ELR (cell line): Measurements from ENCODE around the gene TRPM1.

ENCODE experiments used
- DNase-seq: peaks from one replicate; pipeline ENCODE4 v3.0.0-alpha.2; 2015; ENCODE audit warnings: low read depth

TRPM1 gene

GRCh38 chr15:31049111-31049510 is 52.4 kb downstream of the TRPM1 start:
- DNase-seq = no peak

- DNase-seq = no peak
Measured at GRCh38 chr15:31047437-31047836, 54.1 kb downstream of the TRPM1 start.

- no peak for DNase-seq
Measured at GRCh38 chr15:31046759-31047359, 54.7 kb downstream of the TRPM1 start.

GRCh38 chr15:31045606-31046005 is 55.9 kb downstream of the TRPM1 start:
- no peak for DNase-seq

- no peak for DNase-seq
Measured at GRCh38 chr15:31042751-31043150, 58.8 kb downstream of the TRPM1 start.

- DNase-seq = no peak
Measured at GRCh38 chr15:31041610-31042009, 59.9 kb downstream of the TRPM1 start.

GRCh38 chr15:31040611-31041010 is 60.9 kb downstream of the TRPM1 start:
- no peak for DNase-seq

GRCh38 chr15:31039961-31040360 is 61.6 kb downstream of the TRPM1 start:
- DNase-seq = no peak

GRCh38 chr15:31037731-31038477 is 63.6 kb downstream of the TRPM1 start:
- DNase-seq = no peak

GRCh38 chr15:31036783-31037182 is 64.7 kb downstream of the TRPM1 start:
- no peak for DNase-seq

GRCh38 chr15:31035610-31036009 is 65.9 kb downstream of the TRPM1 start:
- DNase-seq = no peak

GRCh38 chr15:31034152-31034551 is 67.4 kb downstream of the TRPM1 start:
- no peak for DNase-seq

- no peak for DNase-seq
Measured at GRCh38 chr15:31032961-31033371, 68.6 kb downstream of the TRPM1 start.

- peak; percentile 58 for DNase-seq
Measured at GRCh38 chr15:31031471-31032067, 70.0 kb downstream of the TRPM1 start.

- no peak for DNase-seq
Measured at GRCh38 chr15:31027910-31028578, 73.5 kb downstream of the TRPM1 start.

- no peak for DNase-seq
Measured at GRCh38 chr15:31025996-31026395, 75.5 kb downstream of the TRPM1 start.

- DNase-seq = peak; percentile 24
Measured at GRCh38 chr15:31024979-31025378, 76.5 kb downstream of the TRPM1 start.

GRCh38 chr15:31024330-31024729 is 77.2 kb downstream of the TRPM1 start:
- peak; percentile 93 for DNase-seq

- DNase-seq = peak; percentile 49
Measured at GRCh38 chr15:31023841-31024240, 77.7 kb downstream of the TRPM1 start.

- DNase-seq = no peak
Measured at GRCh38 chr15:31021067-31021665, 80.4 kb downstream of the TRPM1 start.

- DNase-seq = no peak
Measured at GRCh38 chr15:31020542-31020941, 81.0 kb downstream of the TRPM1 start.

- no peak for DNase-seq
Measured at GRCh38 chr15:31019986-31020385, 81.5 kb downstream of the TRPM1 start.
